ENCODE data around the gene SIGLEC15.
"Not testable (repeated sequence)": the region's sequence is repeated elsewhere in the genome, so short reads cannot be mapped to it uniquely, and the experiment has no call there.

Gene SIGLEC15

DNA sequence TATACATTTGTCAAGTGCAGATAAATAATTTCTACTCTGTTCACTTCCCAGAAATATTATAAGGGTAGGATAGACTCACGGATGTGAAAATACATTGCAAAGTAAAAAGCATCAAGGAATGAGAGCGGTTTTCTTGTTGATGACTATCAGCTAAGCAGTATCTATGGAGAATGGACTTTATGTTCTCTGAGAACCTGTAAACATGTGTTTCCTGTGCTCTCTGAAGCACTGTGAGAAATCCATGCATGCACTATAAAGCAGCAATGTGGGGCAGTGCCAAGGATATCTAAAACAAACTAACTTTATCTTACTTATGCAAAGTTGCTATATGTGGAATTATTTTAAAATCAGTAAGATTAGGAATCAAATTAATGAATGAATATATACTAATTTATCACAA lies 4.4 kb upstream of the SIGLEC15 start:
- TF ChIP-seq CTCF (conservative IDR thresholded peaks at IDR 0.05) (no peak), ZFX (IDR thresholded peaks at IDR 0.05) (no peak)
- no peak overlapping the region for H3K27ac ChIP-seq

DNA sequence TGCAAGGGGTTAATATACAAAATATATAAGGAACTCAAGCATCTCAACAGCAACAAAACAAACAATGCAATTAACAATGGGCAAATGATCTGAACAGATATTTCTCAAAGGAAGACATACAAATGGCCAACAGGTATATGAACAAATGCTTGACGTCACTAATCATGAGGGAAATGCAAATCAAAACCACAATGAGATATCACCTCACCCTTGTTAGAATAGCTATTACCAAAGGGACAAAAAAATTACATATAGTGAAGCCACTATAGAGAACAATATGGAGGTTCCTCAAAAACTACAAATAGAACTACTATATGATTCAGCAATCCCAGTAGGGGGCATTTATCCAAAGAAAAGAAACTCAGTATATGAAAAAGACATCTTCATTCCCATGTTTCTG lies 3.8 kb upstream of the SIGLEC15 start:
- TF ChIP-seq ZFX (IDR thresholded peaks at IDR 0.05) (no peak), CTCF (conservative IDR thresholded peaks at IDR 0.05) (no peak)
- no peak overlapping the region for H3K27ac ChIP-seq

GRCh38 chr18:45826084-45826483 lies 609 bp downstream of the SIGLEC15 start:
- TF ChIP-seq CTCF (conservative IDR thresholded peaks at IDR 0.05): no peak
- TF ChIP-seq ZFX (IDR thresholded peaks at IDR 0.05): no peak
- H3K27ac ChIP-seq: no peak overlapping the region

DNA sequence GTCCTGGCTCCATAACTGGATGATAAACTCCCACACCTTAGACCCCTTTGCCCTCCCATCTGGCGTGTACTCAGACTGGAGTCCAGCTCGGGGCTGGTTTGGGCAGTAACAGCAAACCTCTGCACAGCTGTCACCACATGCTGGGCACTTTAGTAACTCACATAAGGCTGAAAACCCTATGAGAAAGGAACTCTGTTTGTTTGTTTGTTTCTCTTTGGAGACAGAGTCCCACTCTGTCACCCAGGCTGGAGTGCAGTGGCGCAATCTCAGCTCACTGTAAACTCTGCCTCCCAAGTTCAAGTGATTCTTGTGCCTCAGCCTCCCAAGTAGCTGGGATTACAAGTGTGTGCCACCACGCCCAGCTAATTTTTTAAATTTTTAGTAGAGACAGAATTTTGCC lies 1.2 kb downstream of the SIGLEC15 start:
- not testable (repeated sequence) for H3K27ac ChIP-seq

DNA sequence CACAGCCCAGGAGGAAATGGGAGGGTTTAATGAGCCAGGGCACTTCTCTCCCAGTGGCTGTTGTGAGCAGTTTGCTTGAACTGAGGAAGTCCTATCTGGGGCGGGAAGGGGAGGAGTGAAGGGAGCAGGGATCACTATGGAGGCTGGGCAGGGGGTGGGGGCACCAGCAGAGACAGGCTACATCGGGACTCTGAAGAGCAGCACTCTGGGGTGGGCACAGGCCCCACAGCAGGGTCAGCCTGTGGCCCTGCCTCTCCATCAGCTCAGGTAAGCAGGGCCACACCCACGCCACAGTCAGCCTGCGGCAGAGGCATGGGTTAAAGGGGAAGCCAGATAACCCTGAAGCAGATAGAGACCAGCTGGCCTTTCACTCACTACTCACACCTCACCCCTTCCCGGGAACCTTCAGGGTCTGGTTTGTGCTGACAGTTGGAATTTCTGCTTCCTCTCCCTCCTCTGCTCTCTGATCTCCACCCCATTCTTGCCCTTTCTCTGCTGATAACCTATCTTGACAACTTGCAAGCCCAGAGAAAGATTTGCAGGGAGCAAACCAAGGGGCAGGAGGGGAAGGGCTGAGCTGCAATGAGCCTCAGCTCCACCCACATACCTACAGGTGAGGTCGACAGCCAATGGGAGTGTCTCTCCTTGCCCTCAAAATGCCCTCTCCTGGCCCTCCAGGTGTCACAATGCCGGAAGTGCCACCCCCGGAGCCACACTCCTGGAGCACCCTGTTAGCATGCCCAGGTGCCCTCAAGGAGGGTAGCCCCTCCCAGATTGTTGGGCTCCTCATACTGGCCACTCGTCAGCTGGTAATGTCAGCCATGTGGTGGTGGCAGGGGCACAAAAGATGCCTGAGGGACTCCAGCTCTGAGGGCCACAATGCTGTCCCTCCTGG lies 3.7 kb downstream of the SIGLEC15 start:
- TF ChIP-seq CTCF (conservative IDR thresholded peaks at IDR 0.05): no peak
- no peak for TF ChIP-seq ZFX (IDR thresholded peaks at IDR 0.05)
- H3K27ac ChIP-seq: no peak overlapping the region

DNA sequence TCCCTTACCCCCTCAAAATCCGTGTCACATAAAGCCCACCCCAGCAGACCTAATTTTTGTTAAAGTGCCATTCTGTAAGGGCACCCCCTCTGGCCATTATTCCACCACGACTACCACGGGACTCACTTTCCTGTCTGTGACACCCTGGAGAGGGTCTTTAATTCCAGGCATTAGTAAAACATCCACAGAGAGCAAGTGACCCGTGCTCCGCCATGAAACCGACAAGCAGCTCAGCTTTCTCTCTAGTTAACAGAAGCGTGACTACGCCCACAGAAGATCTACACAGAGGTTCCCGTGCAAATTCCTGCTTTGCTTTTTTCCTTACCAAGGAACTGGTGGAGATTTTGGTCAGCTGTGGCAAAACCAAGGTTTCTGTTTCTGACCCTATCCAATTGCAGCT lies 4.4 kb downstream of the SIGLEC15 start:
- TF ChIP-seq ZFX (IDR thresholded peaks at IDR 0.05): no peak
- no peak for TF ChIP-seq CTCF (conservative IDR thresholded peaks at IDR 0.05)
- H3K27ac ChIP-seq: no peak overlapping the region

GRCh38 chr18:45830917-45831316 lies 5.4 kb downstream of the SIGLEC15 start:
- no peak for TF ChIP-seq CTCF (conservative IDR thresholded peaks at IDR 0.05)
- H3K27ac ChIP-seq: no peak overlapping the region

DNA sequence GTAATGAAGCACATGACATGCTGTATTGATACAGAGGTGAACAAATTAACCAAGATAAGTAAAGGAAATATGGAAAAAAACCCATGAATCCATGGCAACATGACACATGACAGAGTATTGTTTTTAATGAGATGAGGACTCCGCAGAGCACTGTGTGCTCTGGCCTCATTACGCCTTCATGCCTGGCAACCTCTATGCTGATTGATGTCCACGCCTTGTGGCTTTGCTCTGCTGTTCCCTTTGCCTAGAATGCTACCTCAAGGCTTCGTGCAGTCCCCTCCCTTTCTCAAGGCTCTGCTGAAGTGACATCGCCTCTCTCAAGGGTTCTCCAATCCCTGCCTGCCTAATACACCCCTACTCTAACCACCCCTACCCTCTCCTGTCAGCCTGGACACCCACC lies 8.4 kb downstream of the SIGLEC15 start:
- TF ChIP-seq ZFX (IDR thresholded peaks at IDR 0.05) (no peak), CTCF (conservative IDR thresholded peaks at IDR 0.05) (no peak)
- H3K27ac ChIP-seq: no peak overlapping the region
